C4-2B (cell line): ENCODE data around the gene RASGEF1B.

ENCODE experiments used
- ZFX ChIP-seq: fragments of 450-650 bp; IDR thresholded peaks from 2 replicates; pipeline ENCODE4 v1.6.1; 2017
- TF ChIP-seq, protein P1 (sequence below): fragments of 450-650 bp; conservative IDR thresholded peaks from 2 replicates; pipeline ENCODE4 v1.5.1; 2017; ENCODE audit warnings: mild to moderate bottlenecking

- TF ChIP-seq, protein P1, sequence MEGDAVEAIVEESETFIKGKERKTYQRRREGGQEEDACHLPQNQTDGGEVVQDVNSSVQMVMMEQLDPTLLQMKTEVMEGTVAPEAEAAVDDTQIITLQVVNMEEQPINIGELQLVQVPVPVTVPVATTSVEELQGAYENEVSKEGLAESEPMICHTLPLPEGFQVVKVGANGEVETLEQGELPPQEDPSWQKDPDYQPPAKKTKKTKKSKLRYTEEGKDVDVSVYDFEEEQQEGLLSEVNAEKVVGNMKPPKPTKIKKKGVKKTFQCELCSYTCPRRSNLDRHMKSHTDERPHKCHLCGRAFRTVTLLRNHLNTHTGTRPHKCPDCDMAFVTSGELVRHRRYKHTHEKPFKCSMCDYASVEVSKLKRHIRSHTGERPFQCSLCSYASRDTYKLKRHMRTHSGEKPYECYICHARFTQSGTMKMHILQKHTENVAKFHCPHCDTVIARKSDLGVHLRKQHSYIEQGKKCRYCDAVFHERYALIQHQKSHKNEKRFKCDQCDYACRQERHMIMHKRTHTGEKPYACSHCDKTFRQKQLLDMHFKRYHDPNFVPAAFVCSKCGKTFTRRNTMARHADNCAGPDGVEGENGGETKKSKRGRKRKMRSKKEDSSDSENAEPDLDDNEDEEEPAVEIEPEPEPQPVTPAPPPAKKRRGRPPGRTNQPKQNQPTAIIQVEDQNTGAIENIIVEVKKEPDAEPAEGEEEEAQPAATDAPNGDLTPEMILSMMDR, result no peak
- no peak for TF ChIP-seq ZFX
Observed at GRCh38 chr4:81397635-81398034, 74.1 kb downstream of the RASGEF1B start.
